NB4 (cell line): ENCODE data around the gene LGR4.

ENCODE experiments used
- CTCF ChIP-seq: IDR thresholded peaks from one replicate; pipeline ENCODE4 v1.5.1; 2012; ENCODE audit warnings: low read depth, low read length
- MYC ChIP-seq: IDR thresholded peaks from 2 replicates; pipeline ENCODE4 v1.6.1; 2011; ENCODE audit warnings: low read depth, low read length

DNA sequence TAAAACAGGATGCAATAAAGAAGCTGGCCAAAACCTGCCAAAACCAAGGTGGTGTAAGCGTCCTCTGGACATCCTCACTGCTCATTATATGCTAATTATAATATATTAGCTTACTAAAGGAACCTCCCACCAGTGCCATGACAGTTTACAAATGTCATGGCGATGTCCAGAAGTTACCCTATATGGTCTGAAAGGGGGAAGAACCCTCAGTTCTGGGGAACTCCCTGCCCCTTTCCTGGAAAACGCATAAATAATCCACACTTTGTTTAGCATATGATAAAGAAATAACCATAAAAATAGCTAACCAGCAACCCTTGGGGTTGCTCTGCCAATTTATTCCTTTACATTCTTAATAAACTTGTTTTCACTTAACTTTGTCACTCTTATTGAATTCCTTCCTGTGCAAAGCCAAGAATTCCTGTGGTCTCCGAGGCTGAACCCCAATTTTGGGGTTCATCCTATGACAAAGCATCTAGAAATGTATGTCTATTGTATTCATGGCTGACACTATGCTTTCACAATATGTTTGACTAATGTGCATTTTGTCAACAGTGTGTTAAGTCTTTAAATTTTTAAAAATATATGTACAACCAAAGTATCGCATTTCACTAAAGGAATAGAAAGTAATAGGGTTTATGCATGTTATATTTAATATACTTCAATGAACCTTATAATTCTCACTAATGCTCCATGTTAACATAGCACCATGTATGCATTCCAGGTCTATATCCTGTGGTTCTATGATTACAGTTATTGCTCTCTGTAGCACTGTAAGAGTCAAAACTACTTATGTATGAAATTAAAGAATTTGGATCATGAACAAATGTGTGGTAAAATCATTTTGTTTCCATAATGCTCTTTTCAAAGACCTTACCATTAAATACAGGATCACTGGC is 25.1 kb downstream of the LGR4 start:
- no peak for TF ChIP-seq CTCF
- TF ChIP-seq MYC, result no peak
